ENCODE results near the gene CCR5.
"Not testable (repeated sequence)": the region's sequence is repeated elsewhere in the genome, so short reads cannot be mapped to it uniquely, and the experiment has no call there.

CCR5 gene

DNA sequence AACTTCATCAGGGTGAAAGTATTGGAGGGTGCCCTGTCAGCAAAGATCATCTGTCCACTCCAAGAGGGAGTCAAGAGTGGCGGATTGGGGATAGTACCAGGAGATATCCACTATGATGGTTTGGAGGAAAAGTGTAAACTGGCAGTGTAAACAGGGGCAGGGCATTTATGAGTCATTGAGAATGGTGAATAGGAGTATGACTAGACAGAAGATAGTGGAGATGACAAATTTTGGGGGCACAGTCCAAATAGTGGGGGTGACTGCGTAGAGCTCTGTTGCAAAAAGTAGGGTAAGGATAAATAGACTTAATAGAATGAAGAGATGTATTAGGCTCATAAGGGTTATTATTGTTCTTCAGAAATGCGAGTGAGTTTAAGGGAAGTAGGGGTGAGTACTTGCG is 18.1 kb downstream of the CCR5 start:
- DNase-seq = not testable (repeated sequence)

DNA sequence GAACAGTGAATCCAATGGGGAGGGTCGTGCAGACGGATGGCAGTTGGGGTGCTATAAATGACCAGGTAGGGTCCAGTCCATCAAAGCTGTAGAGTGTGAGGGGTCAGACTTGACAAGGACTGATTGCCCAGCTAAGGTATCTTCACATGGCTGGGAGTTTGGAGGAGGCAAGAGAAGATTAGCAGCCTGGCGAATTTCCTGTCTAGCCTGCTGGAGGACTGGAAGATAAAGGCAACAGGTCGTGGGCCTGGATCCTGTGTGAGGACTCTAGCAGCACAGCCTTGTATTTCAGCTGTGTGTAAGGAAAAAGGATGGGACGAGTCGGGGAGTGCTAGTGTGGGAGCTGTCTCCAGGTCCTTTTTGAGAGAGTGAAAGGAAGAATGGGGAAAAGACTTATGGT is 18.6 kb downstream of the CCR5 start:
- no peak for DNase-seq

DNA sequence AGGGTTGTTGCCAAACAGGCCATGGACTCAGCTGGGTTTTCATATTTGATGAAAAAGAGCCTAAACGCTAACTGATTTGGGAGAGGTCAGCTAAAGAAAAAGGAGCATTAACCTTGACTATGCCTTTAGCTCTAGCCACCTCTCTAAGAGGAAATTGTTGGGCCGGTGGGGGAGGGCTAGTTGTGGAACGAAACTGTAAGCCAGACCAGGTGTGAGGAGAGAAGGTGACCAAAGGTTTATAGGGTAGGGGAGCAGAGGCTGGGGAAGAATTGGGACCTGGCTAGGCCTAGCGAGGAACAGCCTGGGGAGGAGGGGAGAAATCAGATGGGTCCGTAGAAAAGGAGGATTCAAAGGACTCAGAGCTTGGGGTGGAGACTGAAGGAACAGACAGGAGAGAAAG is 20.8 kb downstream of the CCR5 start:
- DNase-seq = not testable (repeated sequence)

- DNase-seq = no peak
Observed at GRCh38 chr3:46393011-46393410, 22.3 kb downstream of the CCR5 start.

DNA sequence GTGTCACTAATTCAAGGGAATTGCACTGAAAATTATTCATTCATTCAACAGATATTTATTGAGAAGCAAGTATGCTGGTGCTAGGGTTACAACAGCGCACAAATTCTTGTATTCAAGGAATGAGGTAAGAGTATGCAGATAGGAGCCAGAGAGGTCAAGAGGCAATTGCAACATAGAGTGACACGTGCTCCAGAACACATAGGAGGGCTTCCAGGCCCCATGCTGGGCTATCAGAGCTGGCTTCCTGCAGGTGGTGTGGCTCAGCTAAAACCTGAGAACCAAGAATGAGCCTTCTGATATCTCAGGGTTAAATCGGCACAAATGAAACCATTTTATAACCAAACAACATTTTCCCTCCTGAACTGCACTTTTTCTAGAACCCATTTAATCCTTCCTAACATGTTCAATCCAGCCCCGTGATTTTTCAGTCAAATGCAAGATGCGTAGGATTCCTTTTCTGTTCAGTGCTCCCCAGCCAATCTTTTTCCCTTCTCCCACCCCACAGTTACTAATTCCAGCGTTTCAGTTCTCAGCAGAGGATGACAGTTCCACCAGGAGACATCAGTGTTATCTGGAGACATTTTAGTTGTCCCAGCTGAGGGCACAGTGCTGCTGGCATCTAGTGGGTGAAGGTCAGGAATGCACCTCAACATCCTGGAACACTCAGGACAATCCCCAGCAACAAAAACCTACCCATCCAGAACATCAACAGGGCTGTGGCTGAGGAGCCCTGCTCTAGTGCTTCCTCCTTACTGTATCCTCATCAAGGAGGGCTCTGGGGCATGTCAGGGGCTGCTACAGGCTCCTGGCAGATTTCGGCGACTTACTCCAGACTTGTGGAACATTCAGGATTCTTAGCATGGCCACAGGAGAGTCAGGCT is 23.0 kb downstream of the CCR5 start:
- DNase-seq = no peak

- no peak for DNase-seq
Observed at GRCh38 chr3:46395210-46395661, 24.5 kb downstream of the CCR5 start.

DNA sequence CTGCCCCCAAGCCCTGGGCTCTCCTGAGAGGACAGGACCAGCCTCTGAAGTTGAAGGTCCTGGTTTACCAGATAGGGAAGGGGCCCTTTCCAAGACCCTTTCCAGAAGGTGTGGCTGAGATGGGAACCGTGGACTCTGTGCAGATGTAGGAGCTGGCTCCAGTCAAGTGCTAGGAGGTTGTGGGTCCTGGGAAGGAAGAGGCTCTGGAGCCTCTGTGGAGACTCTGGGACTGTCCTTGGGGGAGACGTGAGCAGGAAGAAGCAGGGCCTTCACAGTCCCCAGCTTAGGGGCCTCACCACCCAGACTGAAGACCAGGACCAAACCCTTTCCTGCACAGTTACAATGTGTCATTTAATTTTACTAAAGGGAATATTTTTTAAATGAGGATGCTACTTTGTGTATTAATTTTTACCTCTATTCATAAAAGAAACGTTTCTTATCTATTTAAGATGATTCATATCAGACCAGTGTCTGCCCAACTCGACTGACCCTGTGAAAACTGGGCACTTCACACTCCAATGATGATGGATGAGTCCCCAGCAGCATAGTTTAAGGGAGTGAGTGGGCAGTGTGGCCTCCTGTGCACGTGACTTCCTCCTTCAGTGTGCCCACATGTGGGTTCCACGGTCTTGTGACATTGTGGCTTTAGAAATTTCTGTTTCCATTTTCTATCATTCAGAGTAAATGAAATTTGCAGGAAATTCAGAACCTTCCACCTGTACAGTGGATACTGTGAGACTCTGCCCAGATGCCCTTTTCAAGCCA is 25.2 kb downstream of the CCR5 start:
- DNase-seq = no peak

GRCh38 chr3:46397111-46397510 is 26.4 kb downstream of the CCR5 start:
- no peak for DNase-seq

GRCh38 chr3:46398186-46398955 is 27.6 kb downstream of the CCR5 start:
- no peak for DNase-seq

DNA sequence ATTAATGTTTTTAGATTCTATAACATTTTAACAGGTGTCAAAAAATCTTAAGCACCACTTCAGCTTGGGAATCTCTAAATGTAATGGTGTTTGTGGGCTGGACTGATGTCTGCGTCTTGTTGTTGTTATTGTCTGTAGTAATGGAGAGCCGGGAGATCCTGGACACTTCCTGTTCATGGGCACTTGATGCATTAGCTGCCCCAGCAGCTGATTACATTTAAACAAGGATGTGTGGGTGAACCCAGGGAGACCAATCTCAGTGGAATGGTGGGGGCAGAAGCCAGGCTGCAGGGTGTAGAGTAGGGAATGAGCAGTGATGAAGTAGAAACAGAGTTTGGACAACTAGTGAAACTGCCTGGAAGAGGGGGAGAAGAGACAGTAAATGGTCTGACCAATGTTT is 28.4 kb downstream of the CCR5 start:
- DNase-seq = peak; percentile 6

GRCh38 chr3:46399557-46399956 is 28.8 kb downstream of the CCR5 start:
- no peak for DNase-seq

GRCh38 chr3:46400000-46400734 is 29.4 kb downstream of the CCR5 start:
- peak; percentile 38 for DNase-seq

GRCh38 chr3:46400846-46401245 is 30.1 kb downstream of the CCR5 start:
- no peak for DNase-seq

DNA sequence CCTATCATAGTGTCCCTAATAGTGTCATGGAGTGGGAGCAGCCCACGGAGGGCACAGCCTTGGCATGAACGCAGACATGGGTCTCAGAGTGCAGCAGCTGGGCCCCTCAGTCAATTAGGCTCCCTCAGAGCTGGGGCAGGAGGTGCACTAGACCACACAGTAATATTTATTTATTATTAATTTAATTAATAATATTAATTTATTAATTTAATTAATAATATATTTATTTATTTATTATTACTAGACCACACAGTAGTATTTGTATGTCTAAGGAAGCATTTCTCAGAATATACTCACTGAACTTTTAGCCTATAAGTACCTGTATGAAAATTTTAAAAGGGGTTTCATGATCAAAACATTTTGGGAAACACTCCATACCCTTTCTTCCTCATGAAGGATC is 30.8 kb downstream of the CCR5 start:
- DNase-seq = no peak

DNA sequence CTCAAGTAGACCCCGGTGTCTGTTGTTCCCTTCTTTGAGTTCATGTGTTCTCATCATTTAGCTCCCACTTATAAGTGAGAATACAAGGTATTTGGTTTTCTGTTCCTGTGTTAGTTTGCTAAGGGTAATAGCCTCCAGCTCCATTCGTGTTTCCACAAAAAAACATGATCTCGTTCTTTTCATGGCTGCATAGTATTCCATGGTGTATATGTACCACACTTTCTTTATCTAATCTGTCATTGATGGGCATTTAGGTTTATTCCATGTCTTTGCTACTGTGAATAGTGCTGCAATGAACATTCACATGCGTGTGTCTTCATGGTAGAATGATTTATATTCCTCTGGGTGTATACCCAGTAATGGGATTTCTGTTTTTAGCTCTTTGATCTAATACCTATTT is 32.2 kb downstream of the CCR5 start:
- not testable (repeated sequence) for DNase-seq

DNA sequence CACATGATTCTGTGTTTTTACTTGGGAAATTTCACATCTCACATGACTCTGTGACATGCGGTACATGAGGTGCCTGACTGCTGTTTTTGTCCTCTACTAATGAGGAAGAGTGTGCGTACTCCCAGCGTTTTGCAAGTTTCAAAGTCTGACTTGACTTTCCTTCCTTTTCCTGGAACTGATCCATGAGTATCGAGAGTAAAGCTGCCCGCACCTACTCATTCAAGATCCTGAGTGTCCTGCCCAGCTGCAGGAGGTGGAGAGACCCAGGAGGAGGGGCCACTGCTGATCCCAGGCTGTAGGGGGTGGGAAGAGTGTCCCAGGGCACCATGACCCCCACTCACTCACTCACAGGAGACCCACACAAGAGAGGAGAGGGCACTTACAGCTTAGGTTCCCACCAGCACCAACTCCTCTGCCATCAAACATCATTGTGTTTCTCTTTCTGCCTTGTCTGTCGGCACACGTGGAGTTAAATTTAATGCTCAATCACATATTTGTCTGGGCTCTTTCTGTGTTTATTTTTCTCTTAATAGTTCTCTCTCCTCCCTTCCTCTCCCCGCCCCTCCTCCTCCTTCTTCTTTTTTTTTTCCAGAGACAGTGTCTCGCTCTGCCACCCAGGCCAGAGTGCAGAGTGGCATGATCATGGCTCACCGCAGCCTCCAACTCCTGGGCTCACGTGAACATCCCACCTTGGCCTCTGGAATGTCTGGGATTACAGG is 34.7 kb downstream of the CCR5 start:
- DNase-seq = peak; percentile 51

DNA sequence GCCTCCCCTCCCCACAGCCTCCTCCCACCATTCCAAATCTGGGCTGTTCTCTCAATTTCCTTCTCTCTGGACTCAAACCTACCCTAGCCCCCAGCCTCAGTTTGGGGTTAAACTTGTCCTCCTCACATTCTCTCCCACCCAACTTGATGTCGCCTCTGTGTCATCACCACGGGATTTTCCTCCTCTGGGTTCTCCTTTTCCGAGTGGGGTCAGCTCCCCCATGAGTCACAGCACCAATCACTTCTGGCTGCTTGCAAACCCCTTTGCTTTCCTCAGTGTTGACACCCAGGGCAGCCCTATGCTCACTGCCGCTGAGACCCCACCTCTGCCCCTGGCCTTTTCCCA is 35.7 kb downstream of the CCR5 start:
- no peak for DNase-seq

- DNase-seq = no peak
Observed at GRCh38 chr3:46406788-46407611, 36.3 kb downstream of the CCR5 start, which contains the start of the genes CCR5AS and CCRL2. Gene CCR5AS (minus strand): TSS chr3:46407066. Gene CCRL2 (plus strand): TSS chr3:46407259. CDS start chr3:46408080, 821 bp downstream.

DNA sequence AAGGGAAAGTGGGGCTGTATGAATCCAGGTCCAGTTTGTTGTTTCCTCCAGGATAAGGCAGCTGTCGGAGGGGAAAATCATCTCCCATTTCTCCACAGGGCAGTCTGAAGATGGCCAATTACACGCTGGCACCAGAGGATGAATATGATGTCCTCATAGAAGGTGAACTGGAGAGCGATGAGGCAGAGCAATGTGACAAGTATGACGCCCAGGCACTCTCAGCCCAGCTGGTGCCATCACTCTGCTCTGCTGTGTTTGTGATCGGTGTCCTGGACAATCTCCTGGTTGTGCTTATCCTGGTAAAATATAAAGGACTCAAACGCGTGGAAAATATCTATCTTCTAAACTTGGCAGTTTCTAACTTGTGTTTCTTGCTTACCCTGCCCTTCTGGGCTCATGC is 37.2 kb downstream of the CCR5 start:
- DNase-seq = no peak

DNA sequence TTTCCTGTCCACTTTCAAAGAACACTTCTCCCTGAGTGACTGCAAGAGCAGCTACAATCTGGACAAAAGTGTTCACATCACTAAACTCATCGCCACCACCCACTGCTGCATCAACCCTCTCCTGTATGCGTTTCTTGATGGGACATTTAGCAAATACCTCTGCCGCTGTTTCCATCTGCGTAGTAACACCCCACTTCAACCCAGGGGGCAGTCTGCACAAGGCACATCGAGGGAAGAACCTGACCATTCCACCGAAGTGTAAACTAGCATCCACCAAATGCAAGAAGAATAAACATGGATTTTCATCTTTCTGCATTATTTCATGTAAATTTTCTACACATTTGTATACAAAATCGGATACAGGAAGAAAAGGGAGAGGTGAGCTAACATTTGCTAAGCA is 38.1 kb downstream of the CCR5 start:
- DNase-seq = no peak

Data from DMS53 (cell line).